Activated CD4-positive, alpha-beta T cell treated with anti-CD3 and anti-CD28 coated beads, Interleukin-2, amount 50 U/mL, for 48 hours (primary cell): ENCODE data around the gene EIF2B2.

ENCODE experiments used
- DNase-seq, 2 experiments: peaks; one replicate each; pipeline ENCODE4 v3.0.0-alpha.2; 2020

Gene EIF2B2

GRCh38 chr14:75002392-75003249 lies at the start of gene EIF2B2:
Gene EIF2B2 (plus strand): TSS chr14:75002921. CDS start chr14:75002991, 70 bp downstream.
- peak; percentile 100 for DNase-seq

- no peak for DNase-seq
These were observed 49.0 kb upstream of the EIF2B2 start for GRCh38 chr14:74953686-74954085.

- DNase-seq = no peak
These were observed 48.3 kb upstream of the EIF2B2 start for GRCh38 chr14:74954232-74954946.

GRCh38 chr14:74954947-74955228 lies 47.8 kb upstream of the EIF2B2 start:
- no peak for DNase-seq

- peak; percentile 42 to 46 for DNase-seq
These were observed 47.3 kb upstream of the EIF2B2 start, which contains the start of gene PGF for GRCh38 chr14:74955229-74956026. Gene PGF (minus strand): TSS chr14:74955597. CDS start chr14:74955242, 355 bp downstream.

- no peak for DNase-seq
These were observed 46.8 kb upstream of the EIF2B2 start for GRCh38 chr14:74956027-74956279.

- DNase-seq = no peak
These were observed 46.2 kb upstream of the EIF2B2 start for GRCh38 chr14:74956280-74957072.

GRCh38 chr14:74959596-74960180 lies 43.0 kb upstream of the EIF2B2 start:
- no peak for DNase-seq

- no peak for DNase-seq
These were observed 42.0 kb upstream of the EIF2B2 start for GRCh38 chr14:74960736-74961135.

- no peak for DNase-seq
These were observed 41.3 kb upstream of the EIF2B2 start for GRCh38 chr14:74961238-74961911.

- no peak for DNase-seq
These were observed 40.7 kb upstream of the EIF2B2 start for GRCh38 chr14:74962046-74962445.

- DNase-seq = no peak
These were observed 40.2 kb upstream of the EIF2B2 start for GRCh38 chr14:74962493-74962892.

GRCh38 chr14:74963178-74963704 lies 39.5 kb upstream of the EIF2B2 start:
- no peak for DNase-seq

- DNase-seq = no peak
These were observed 38.9 kb upstream of the EIF2B2 start for GRCh38 chr14:74963705-74964271.

GRCh38 chr14:74964787-74965485 lies 37.8 kb upstream of the EIF2B2 start:
- DNase-seq = no peak

GRCh38 chr14:74965486-74966153 lies 37.1 kb upstream of the EIF2B2 start:
- DNase-seq = no peak

GRCh38 chr14:74968811-74969210 lies 33.9 kb upstream of the EIF2B2 start:
- DNase-seq = no peak

- peak; percentile 19 to 29 for DNase-seq
These were observed 29.6 kb upstream of the EIF2B2 start for GRCh38 chr14:74973003-74973653.

- DNase-seq = no peak
These were observed 28.8 kb upstream of the EIF2B2 start for GRCh38 chr14:74973905-74974363.
